ENCODE data around the gene RBM7. TPM values are rescaled to one million over a fixed set of nuclear protein-coding genes. Genes with fewer than 3 reads are reported as not detected.

RBM7 gene
- total RNA-seq, 1 donor from 2014 or later, result 44.8 TPM

GRCh38 chr11:114368918-114369680 is 31.4 kb upstream of the RBM7 start:
- no peaks in the 10 kb centered on the region for H3K36me3 Mint-ChIP-seq (ENCODE audit: low read depth, unreplicated experiment)
- no peaks in the 10 kb centered on the region for H3K27me3 Mint-ChIP-seq (ENCODE audit: unreplicated experiment)
- H3K4me1 Mint-ChIP-seq (ENCODE audit: unreplicated experiment), result peaks cover 2% of the 10 kb centered on the region
- DNase-seq (ENCODE audit: low spot score), result no peak
- H3K4me3 Mint-ChIP-seq (ENCODE audit: unreplicated experiment), result no peak overlapping the region
- no peak overlapping the region for H3K27ac Mint-ChIP-seq (ENCODE audit: unreplicated experiment)
- no peak for TF ChIP-seq CTCF (IDR thresholded peaks at IDR 0.05; ENCODE audit: unreplicated experiment)
- no peaks in the 10 kb centered on the region for H3K9me3 Mint-ChIP-seq (ENCODE audit: unreplicated experiment)

GRCh38 chr11:114375052-114375451 is 25.4 kb upstream of the RBM7 start:
- no peak for TF ChIP-seq CTCF (IDR thresholded peaks at IDR 0.05; ENCODE audit: unreplicated experiment)
- no peaks in the 10 kb centered on the region for H3K4me1 Mint-ChIP-seq (ENCODE audit: unreplicated experiment)
- no peaks in the 10 kb centered on the region for H3K27me3 Mint-ChIP-seq (ENCODE audit: unreplicated experiment)
- no peak overlapping the region for H3K27ac Mint-ChIP-seq (ENCODE audit: unreplicated experiment)
- H3K9me3 Mint-ChIP-seq (ENCODE audit: unreplicated experiment), result no peaks in the 10 kb centered on the region
- no peak overlapping the region for H3K4me3 Mint-ChIP-seq (ENCODE audit: unreplicated experiment)
- DNase-seq (ENCODE audit: low spot score), result no peak
- H3K36me3 Mint-ChIP-seq (ENCODE audit: low read depth, unreplicated experiment), result no peaks in the 10 kb centered on the region

GRCh38 chr11:114377612-114378267 is 22.7 kb upstream of the RBM7 start:
- Mint-ChIP-seq H3K27ac (ENCODE audit: unreplicated experiment) (no peak overlapping the region), H3K9me3 (ENCODE audit: unreplicated experiment) (no peaks in the 10 kb centered on the region), H3K4me1 (ENCODE audit: unreplicated experiment) (no peaks in the 10 kb centered on the region), H3K4me3 (ENCODE audit: unreplicated experiment) (no peak overlapping the region), H3K36me3 (ENCODE audit: low read depth, unreplicated experiment) (no peaks in the 10 kb centered on the region), H3K27me3 (ENCODE audit: unreplicated experiment) (no peaks in the 10 kb centered on the region)
- DNase-seq (ENCODE audit: low spot score), result no peak
- no peak for TF ChIP-seq CTCF (IDR thresholded peaks at IDR 0.05; ENCODE audit: unreplicated experiment)

- TF ChIP-seq CTCF (IDR thresholded peaks at IDR 0.05; ENCODE audit: unreplicated experiment), result no peak
- H3K4me3 Mint-ChIP-seq (ENCODE audit: unreplicated experiment), result no peak overlapping the region
These were observed 20.9 kb upstream of the RBM7 start for GRCh38 chr11:114379394-114380069.

More at GRCh38 chr11:114379394-114380069, 20.9 kb upstream of the RBM7 start:
- Mint-ChIP-seq H3K9me3 (ENCODE audit: unreplicated experiment) (no peaks in the 10 kb centered on the region), H3K36me3 (ENCODE audit: low read depth, unreplicated experiment) (no peaks in the 10 kb centered on the region), H3K27me3 (ENCODE audit: unreplicated experiment) (no peaks in the 10 kb centered on the region), H3K27ac (ENCODE audit: unreplicated experiment) (no peak overlapping the region), H3K4me1 (ENCODE audit: unreplicated experiment) (no peaks in the 10 kb centered on the region)
- no peak for DNase-seq (ENCODE audit: low spot score)
